Retina (tissue), 1 donor: Measurements from ENCODE around the gene PPWD1.

Source experiments
- DNase-seq: peaks from one replicate; pipeline ENCODE4 v3.0.0-alpha.2; 2016

Gene PPWD1

DNA sequence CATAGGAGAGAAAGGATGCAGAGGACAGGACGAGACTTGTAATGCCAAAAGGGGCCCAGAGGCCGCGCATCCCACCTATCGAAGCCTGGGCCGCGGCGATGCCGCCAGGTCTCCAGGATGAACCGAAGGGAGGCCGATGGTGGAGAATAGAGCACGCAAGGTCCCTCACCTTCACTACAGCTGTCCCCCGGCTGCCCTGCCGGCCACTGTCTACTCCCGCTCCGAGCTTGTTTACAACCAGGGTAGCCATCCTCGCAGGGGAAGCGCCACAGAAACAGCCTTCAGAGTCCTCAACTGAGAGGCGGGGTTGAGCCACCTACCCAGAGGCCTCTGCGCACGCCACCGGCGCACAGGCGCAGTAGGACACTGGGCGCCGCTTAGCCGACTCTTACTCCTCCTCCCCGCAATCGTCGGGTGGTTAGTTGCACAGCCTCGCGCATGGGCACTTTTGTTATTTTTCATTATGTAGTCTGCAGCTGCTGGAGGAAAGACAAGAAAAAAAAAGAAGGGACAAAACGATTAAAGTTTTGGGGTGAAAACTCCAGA, 61.0 kb downstream of the PPWD1 start, which contains the start of gene TRIM23:
Gene TRIM23 (minus strand): TSS at position 309 of the 546 bp plus-strand sequence. CDS start 59 bp downstream, at position 250.
- peak; percentile 98 for DNase-seq

- peak; percentile 99 for DNase-seq
Measured at GRCh38 chr5:65624571-65625555, 61.8 kb downstream of the PPWD1 start, which contains the start of the genes SHLD3 and TRAPPC13. TSS of gene SHLD3 (plus strand) at chr5:65625027. CDS start at chr5:65629588, 4,561 bp downstream. TSS of gene TRAPPC13 (plus strand) at chr5:65625027. CDS start at chr5:65625061, 34 bp downstream.

DNA sequence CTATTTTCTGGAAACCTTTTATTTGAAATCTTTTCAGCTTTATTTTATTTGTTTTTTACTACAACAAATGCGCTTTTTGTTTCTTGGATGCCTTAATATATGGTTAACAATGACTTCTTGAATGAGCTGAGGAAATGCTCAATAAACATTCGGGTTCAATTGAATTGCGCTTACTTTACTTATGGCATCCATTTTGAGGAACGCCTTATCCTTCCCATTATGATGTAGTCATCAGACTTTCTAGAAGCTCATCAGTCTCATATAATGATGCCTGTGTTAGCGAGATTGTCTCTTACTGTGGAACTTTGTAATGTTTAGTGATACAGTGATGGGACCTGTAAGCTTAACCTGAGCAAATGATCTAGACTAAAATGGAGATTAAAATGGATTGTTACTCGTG, 62.6 kb downstream of the PPWD1 start:
- DNase-seq = peak; percentile 1

GRCh38 chr5:65630981-65631380, 67.9 kb downstream of the PPWD1 start:
- DNase-seq = no peak
